Mononuclear cell (primary cell): ENCODE data around the gene REXO5. TPM values are rescaled to one million over a fixed set of nuclear protein-coding genes. Genes with fewer than 3 reads are reported as not detected.
"Not testable (repeated sequence)": the region's sequence is repeated elsewhere in the genome, so short reads cannot be mapped to it uniquely, and the experiment has no call there.

Experiments used
- H3K27me3 ChIP-seq: 2 replicates; pipeline ENCODE4 v1.6.0; 2011; ENCODE audit warnings: low read length, control low read depth; ENCODE audit not compliant: insufficient read depth
- H3K4me1 ChIP-seq: 2 replicates; pipeline ENCODE4 v1.5.1; 2011; ENCODE audit warnings: mild to moderate bottlenecking, low read length, control low read depth; ENCODE audit not compliant: insufficient read depth
- H3K4me3 ChIP-seq: 2 replicates; pipeline ENCODE4 v1.5.1; 2011; ENCODE audit warnings: mild to moderate bottlenecking, low read length, moderate library complexity
- H3K9me3 ChIP-seq: 2 replicates; pipeline ENCODE4 v1.5.1; 2011; ENCODE audit warnings: low read depth, mild to moderate bottlenecking, control low read depth, low read length
- total RNA-seq: library from RNA; depleted of rRNA; stranded (reverse); fragments of >200 nt; gene quantifications from one replicate; pipeline ENCODE4 v1.2.3, GENCODE V29; 2012

The REXO5 gene
- total RNA-seq, 1 donor = 0.94 TPM

DNA sequence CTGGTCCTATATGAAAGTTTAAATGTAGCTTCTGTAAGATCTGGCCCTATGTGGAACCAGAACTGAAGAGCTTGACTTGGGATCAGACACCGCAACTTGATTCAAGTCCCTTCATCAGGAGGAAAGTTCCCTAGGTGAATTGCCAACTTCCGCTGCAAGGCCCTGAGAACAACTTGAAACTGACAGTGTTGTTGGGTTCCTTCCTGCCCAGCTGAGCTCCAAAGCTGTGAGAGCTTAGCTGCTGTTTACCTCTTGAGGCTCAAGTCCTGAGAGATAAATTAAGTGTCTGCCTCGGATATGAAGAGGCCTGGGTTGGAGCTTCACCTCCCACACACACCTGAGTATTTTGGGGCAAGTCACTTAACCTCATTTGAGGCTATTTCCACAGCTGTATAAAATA, 44.7 kb downstream of the REXO5 start:
- Histone ChIP-seq H3K27me3 (no peaks in the 10 kb centered on the region), H3K4me1 (peaks cover 9% of the 10 kb centered on the region), H3K9me3 (no peaks in the 10 kb centered on the region), H3K4me3 (no peak overlapping the region)

DNA sequence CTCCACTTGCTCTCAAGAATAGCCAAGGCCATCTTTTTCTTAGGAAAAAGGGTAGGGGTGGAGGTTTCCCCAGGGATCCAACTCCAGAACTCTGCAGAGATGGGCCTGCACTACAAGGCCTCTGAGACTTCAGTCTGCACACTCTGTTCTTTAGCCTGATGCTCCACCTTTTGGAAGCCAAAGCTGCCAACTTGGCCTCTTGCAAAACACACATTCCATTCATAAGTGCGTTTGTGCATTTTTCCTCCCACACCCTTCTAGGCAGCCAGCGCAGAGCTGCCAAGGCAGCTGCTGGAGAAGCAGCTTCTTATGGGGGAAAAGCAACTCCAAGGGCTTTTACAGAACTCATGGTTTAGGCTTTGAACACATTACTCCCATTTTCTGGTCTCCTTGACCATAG, 45.3 kb downstream of the REXO5 start:
- Histone ChIP-seq H3K27me3 (no peaks in the 10 kb centered on the region), H3K9me3 (no peaks in the 10 kb centered on the region), H3K4me3 (no peak overlapping the region), H3K4me1 (peaks cover 9% of the 10 kb centered on the region)

DNA sequence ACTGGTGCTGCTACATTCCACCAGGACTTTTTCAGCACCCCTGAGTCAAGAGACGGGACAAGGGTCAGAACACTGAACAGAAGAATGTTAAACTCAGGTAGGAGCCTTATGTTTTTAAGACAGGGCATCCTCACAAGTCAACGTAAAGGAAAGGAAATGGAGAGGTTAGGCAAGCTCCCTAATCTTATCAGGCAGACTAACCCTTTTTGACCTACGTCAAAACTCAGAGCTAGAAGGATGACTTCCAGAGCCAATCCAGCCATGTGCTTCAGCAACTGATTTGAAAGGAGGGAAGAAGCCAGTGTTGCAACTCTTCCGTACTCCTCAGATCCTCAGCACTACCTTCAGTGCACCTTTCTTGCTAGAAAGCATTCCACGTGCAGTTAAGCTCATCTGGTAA, 46.8 kb downstream of the REXO5 start:
- H3K9me3 ChIP-seq = no peaks in the 10 kb centered on the region
- no peaks in the 10 kb centered on the region for H3K27me3 ChIP-seq
- H3K4me3 ChIP-seq = no peak overlapping the region
- peaks cover 9% of the 10 kb centered on the region for H3K4me1 ChIP-seq

DNA sequence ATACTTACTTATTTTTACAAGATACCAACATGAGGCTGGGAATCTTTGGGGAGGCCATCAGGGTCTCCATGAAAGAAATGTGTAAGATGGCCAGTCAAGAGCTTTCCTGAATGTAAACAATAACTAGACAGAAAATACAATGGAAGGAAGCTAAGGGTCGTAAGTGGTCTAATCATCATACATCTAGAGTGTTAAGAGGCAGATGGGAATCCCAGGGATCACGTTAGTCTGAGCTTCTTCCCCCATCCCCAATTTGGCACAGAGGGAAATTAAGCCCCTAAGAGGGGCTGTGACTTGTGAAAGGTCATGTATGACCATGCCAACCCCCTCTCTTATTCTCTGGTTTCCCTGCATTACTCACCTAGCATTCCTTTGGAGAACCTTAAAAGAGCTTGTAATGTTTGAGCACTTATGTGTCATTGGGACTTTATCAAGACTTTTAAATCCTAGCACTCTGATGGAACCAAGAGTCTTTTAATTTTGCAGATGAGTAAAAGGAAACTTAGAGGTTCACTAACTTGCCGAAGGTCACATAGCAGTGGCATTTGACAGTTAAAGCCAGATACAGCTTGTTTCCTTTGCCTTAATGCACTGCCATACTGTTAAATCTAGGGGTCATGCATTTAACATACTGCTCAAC, 47.8 kb downstream of the REXO5 start:
- peaks cover 9% of the 10 kb centered on the region for H3K4me1 ChIP-seq
- H3K4me3 ChIP-seq = no peak overlapping the region

DNA sequence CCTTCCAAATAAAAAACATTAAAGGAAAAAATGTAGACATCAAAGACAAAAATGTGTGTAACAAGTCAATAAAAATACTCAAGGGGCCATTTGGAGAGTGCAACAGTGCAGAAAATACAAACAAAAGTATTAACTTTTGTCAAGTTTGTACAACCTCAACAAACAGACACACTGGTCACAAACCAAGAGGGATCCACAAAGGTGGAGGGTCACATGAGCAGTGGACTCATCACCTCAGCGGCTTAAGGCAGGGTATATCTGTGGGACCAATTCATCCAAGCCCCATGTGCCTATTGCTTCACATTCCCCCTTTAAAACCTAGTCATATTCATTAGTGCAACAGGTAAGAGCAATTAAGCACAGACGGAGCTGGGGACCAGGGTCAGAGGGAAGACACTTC, 48.6 kb downstream of the REXO5 start:
- H3K4me3 ChIP-seq = no peak overlapping the region
- H3K27me3 ChIP-seq = no peaks in the 10 kb centered on the region
- H3K4me1 ChIP-seq = peaks cover under 1% of the 10 kb centered on the region
- H3K9me3 ChIP-seq = no peaks in the 10 kb centered on the region

More for the DNA sequence above, 47.8 kb downstream of the REXO5 start:
- H3K27me3 ChIP-seq = no peaks in the 10 kb centered on the region
- no peaks in the 10 kb centered on the region for H3K9me3 ChIP-seq

DNA sequence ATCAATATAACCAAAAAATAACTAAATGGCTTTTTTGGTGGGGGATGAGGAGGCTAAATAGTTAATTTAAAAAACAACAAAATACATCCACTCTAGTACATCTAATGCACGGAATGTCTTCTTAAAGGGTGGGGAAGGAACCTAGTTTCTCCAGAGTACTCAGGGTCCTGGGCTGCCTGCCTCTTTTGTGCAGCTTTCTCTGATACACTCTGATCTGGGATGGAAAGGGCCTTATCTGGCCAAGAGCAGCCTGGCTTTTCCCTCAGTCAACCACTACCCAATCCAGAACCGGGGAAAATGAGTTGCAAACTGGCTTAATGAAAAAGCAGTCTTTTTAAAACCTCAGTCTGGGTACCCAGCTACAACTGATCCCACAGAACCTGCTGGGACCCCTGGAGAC, 51.0 kb downstream of the REXO5 start:
- no peak overlapping the region for H3K4me3 ChIP-seq
- H3K27me3 ChIP-seq = no peaks in the 10 kb centered on the region
- no peaks in the 10 kb centered on the region for H3K4me1 ChIP-seq
- H3K9me3 ChIP-seq = no peaks in the 10 kb centered on the region

DNA sequence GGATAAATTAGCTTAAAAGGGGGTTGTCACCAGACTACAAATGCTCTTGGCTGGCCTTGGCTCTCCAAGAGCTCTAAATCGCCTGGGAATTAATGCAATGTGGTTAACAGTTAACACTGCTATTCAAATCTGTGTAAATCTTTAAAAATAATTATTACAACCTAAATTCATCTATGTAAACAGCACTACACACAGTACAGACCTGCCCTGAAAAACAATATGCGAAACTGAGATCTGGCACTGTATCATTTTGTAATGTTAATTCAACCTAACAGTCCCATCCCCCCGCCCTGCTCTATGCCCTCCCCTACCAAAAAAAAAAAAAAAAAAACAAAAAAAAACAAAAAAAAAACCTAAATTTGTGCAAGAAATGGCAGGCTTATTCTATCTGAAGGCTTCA, 52.9 kb downstream of the REXO5 start:
- no peaks in the 10 kb centered on the region for H3K4me1 ChIP-seq
- no peak overlapping the region for H3K4me3 ChIP-seq
- H3K9me3 ChIP-seq = no peaks in the 10 kb centered on the region
- no peaks in the 10 kb centered on the region for H3K27me3 ChIP-seq

DNA sequence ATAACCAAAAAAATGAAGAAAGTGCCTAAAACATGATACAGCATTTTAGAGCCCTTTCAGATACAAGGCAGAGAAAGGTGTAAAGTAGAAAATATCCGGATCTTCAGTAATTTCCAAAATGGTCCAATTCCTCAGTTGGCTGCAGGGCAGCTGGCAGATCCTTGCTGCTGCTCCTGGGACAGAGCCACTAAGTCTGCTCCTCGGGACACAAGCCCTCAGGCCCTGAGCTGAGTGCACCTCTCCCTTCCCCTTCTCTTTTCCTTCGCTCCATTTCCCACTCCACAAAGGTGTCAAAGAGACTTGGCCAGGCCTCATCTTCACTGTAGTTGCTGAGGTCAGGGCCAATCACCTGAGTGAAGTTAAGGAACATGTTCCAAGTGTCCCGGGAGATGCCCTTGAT, 53.4 kb downstream of the REXO5 start:
- H3K4me3 ChIP-seq = no peak overlapping the region
- H3K4me1 ChIP-seq = no peaks in the 10 kb centered on the region
- no peaks in the 10 kb centered on the region for H3K9me3 ChIP-seq
- H3K27me3 ChIP-seq = no peaks in the 10 kb centered on the region

DNA sequence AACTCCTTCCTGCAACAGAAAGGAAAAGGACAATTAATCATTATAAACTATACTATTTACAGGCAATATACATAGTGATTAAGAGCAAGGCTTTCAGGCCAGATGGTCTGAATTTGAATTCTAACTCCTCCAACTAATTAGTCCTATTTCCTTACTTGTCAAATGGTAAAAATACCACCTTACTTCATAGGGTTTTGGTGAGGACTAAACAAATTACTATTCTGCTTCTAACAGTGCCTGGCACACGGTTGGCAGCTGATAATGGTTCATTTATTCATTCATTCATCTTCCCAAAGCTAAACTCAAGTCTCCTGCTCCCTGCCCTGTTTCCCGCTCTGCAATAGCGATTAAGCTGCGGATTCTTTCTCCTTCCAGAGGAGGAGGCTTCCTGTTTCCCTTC, 54.0 kb downstream of the REXO5 start:
- no peaks in the 10 kb centered on the region for H3K27me3 ChIP-seq
- no peaks in the 10 kb centered on the region for H3K4me1 ChIP-seq
- no peaks in the 10 kb centered on the region for H3K9me3 ChIP-seq

DNA sequence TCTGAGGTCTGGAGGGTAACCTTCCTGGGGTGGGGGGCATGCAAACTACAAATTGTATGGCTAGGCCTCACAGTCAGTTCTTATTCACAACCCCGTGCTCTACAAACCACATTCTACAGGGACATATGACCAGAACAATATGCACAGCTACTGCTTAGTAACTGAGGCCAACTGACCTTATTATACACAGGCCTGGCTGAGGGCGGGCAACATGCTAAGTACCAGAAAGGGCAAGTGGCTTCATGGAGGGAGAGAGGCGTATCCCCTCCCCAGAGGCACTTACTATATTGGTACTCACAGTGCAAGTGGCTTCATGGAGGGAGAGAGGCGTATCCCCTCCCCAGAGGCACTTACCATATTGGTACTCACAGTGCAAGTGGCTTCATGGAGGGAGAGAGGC, 54.7 kb downstream of the REXO5 start:
- H3K9me3 ChIP-seq, H3K27me3 ChIP-seq, H3K4me3 ChIP-seq, H3K4me1 ChIP-seq: not testable (repeated sequence)

More for the DNA sequence above, 54.0 kb downstream of the REXO5 start:
- H3K4me3 ChIP-seq = no peak overlapping the region

DNA sequence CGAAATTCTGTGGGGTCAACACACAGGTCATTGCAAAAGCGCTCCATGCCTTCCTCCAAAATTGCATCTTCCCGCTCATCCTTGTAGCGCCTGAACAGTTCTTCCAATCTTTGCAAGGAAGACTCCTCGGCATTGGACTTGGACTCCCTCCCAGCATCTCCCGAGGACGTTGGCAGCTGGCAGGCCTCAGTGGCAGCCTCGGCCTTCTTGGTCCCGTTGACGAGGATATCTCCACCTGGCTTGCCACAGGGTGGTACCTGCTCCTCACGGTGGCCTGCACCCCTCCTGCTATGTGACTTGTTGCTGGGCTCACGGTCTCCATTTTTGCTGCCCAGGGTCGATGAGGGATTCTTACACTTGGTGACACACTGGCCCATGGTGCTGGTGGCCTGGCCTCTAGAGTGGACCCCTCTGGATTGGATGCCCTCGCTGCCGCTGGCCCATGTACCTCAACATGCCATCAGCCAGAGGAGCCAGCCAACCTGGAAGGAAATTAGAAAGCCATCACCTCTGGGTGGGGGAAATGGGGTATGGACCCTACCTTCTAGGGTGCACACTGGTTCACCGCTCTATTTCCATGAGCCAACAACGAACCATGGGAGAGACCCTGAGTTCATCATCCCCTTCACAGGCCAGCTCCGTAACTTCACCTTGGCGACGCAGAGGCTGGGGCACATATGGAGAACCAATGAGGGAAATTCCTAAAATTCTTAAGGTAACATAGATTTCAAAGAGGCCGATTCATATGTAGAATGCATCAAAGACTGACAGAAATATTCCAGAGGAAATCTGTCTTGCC, 56.0 kb downstream of the REXO5 start:
- H3K4me1 ChIP-seq = no peaks in the 10 kb centered on the region
- no peak overlapping the region for H3K4me3 ChIP-seq
- H3K9me3 ChIP-seq = no peaks in the 10 kb centered on the region
- no peaks in the 10 kb centered on the region for H3K27me3 ChIP-seq

DNA sequence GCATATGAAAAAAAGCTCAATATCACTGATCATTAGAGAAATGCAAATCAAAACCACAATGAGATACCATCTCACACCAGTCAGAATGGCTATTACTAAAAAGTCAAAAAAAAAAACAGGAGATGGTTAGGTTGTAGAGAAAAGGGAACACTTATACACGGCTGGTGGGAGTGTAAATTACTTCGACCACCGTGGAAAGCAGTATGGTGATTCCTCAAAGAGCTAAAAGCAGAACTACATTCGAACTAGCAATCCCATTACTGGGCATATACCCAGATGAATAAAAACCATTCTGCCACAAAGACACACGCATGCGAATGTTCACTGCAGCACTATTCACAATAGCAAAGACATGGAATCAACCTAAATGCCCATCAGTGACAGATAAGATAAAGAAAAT, 58.0 kb downstream of the REXO5 start:
- H3K9me3 ChIP-seq, H3K27me3 ChIP-seq, H3K4me3 ChIP-seq, H3K4me1 ChIP-seq: not testable (repeated sequence)

DNA sequence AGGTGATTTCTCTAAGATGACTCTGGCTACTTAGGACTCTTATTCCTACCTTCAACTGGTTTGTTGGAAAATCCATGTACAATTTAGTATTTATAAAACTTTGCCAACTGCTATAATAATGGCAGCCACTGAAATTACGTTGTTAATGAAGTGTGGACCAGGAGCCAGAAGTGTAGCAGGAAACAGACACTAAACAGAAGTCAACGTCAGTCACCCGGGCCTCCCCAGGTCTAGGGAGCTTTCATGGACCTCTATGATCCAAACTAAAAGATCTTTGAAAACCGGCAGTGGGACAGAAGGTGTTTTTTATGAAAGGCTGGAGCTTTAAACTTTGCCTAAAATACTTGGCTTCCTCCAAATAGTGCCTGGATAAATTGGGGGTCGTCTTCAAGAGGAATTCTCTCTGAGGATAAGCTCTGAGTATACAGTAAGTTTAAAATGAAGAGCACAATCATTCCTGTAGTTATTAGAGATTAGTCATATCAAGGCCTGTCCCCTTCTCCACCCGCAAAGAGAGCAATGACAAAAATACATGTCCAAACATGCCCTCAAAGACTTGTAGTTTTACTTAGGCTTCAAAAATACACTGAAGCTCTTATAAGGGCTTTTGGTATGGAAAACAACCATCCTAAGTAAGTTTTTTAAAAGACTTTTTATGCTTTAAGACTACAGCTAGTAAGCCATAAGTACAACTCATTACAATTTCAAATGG, 59.2 kb downstream of the REXO5 start:
- no peaks in the 10 kb centered on the region for H3K9me3 ChIP-seq
- peaks cover 7% of the 10 kb centered on the region for H3K4me1 ChIP-seq
- no peaks in the 10 kb centered on the region for H3K27me3 ChIP-seq
- H3K4me3 ChIP-seq = no peak overlapping the region

DNA sequence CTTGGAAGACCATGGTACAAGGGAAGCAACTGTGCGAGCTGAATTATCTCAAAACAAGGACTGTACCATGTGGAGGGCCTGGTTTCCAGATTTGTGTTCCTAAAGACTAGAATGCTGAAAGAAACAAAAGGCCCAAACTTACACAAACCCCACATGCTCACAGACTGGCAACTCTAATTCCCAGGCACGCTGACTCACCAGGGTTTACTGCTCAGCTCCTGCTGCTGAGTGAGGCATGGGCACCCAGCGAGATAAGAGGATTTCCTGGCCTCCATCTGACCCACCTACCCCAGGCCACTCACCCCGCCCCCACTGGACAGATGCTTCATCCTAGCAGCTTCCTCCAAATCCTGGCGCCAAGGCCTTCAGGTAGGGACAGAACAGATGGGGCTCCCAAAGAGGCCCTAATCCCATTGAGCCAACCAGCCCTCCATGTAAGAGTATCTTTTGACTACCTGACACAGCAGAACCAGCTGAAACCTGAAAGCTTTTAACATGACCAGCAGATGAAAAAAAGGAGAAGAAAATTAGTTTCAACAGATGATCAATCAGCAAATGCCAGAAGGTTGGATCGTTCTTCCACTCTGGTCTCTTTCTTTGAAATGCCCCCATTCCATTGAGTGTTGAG, 59.9 kb downstream of the REXO5 start:
- no peaks in the 10 kb centered on the region for H3K27me3 ChIP-seq
- no peaks in the 10 kb centered on the region for H3K9me3 ChIP-seq
- peaks cover 7% of the 10 kb centered on the region for H3K4me1 ChIP-seq
- H3K4me3 ChIP-seq = no peak overlapping the region

DNA sequence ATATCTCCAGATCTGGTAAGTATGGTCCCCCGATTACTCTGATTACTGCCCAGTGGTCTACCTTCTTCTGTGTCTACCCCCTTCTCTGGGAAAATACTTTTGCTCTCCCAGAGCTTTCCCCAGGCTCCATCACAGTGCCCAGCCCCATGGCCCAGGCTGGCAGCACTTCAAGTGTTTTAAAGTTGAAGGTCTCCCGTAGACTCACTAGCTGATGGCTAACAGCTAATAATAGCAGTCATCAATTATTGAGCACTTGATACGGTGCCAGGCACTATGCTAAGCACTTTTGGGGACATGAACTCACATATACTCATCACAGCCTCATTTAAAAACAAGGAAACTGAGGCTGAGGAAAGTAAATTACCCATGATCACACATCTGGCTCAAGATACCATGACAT, 60.5 kb downstream of the REXO5 start:
- Histone ChIP-seq H3K4me1 (peaks cover 7% of the 10 kb centered on the region), H3K4me3 (no peak overlapping the region), H3K9me3 (no peaks in the 10 kb centered on the region), H3K27me3 (no peaks in the 10 kb centered on the region)
